GM12801 (cell line): ENCODE results near the gene TPCN2.

Experiments
- CTCF ChIP-seq: IDR thresholded peaks from one replicate; pipeline ENCODE4 v1.5.1; 2011; ENCODE audit warnings: control low read depth; ENCODE audit not compliant: insufficient read length; ENCODE audit errors: extremely low read depth

Gene TPCN2

GRCh38 chr11:69115586-69116560, 67.1 kb downstream of the TPCN2 start:
- TF ChIP-seq CTCF = no peak

GRCh38 chr11:69116671-69117070, 67.9 kb downstream of the TPCN2 start:
- TF ChIP-seq CTCF = no peak

GRCh38 chr11:69119190-69119589, 70.5 kb downstream of the TPCN2 start:
- TF ChIP-seq CTCF = no peak

- TF ChIP-seq CTCF = no peak
These were observed 71.6 kb downstream of the TPCN2 start for GRCh38 chr11:69120096-69120875.

- TF ChIP-seq CTCF = no peak
These were observed 72.3 kb downstream of the TPCN2 start for GRCh38 chr11:69121021-69121420.

GRCh38 chr11:69121621-69122325, 73.0 kb downstream of the TPCN2 start:
- no peak for TF ChIP-seq CTCF

GRCh38 chr11:69122326-69122629, 73.5 kb downstream of the TPCN2 start:
- no peak for TF ChIP-seq CTCF
